HepG2 (cell line): Measurements from ENCODE around the gene PPA1. TPM values are rescaled to one million over a fixed set of nuclear protein-coding genes. Genes with fewer than 3 reads are reported as not detected.
A peak's percentile ranks its signal among the peaks of the same experiment; 100 is the strongest.

ENCODE experiments used
- BRD4 ChIP-seq: sonication (generic); formaldehyde crosslinking; IDR thresholded peaks from 2 replicates; pipeline ENCODE4 v1.4.0; 2020; ENCODE audit warnings: missing genetic modification reagents
- CC2D1A ChIP-seq: sonication (generic); formaldehyde crosslinking; IDR thresholded peaks from 2 replicates; pipeline ENCODE4 v1.8.1; 2023; ENCODE audit warnings: mild to moderate bottlenecking, missing genetic modification reagents
- CEBPB ChIP-seq: IDR thresholded peaks from 2 replicates; pipeline ENCODE4 v1.6.1; 2011; ENCODE audit warnings: low read depth, low read length, improper control_type of control experiment, borderline replicate concordance
- HOXA3 ChIP-seq: sonication (generic); formaldehyde crosslinking; IDR thresholded peaks from 2 replicates; pipeline ENCODE4 v1.5.0; 2020; ENCODE audit warnings: missing genetic modification reagents
- HOXD1 ChIP-seq: sonication (generic); formaldehyde crosslinking; IDR thresholded peaks from 2 replicates; pipeline ENCODE4 v1.5.0; 2020; ENCODE audit warnings: missing genetic modification reagents
- KAT7 ChIP-seq: IDR thresholded peaks from 2 replicates; pipeline ENCODE4 v1.6.1; 2018; ENCODE audit warnings: borderline replicate concordance, missing compliant biosample characterization
- KAT8 ChIP-seq: IDR thresholded peaks from 2 replicates; pipeline ENCODE4 v1.6.1; 2016; ENCODE audit warnings: missing genetic modification reagents, missing compliant biosample characterization
- NCOR1 ChIP-seq: fragments of 200-600 bp; sonication (generic); IDR thresholded peaks from 2 replicates; pipeline ENCODE4 v1.7.0; 2017; ENCODE audit warnings: antibody characterized with exemption, low read length, borderline replicate concordance
- NR2F6 ChIP-seq, 2 experiments: IDR thresholded peaks; 2 replicates each; pipeline ENCODE4 v1.6.1; 2016; ENCODE audit warnings: antibody characterized with exemption in 1 of 2, mild to moderate bottlenecking in 1 of 2
- RFX3 ChIP-seq: IDR thresholded peaks from 2 replicates; pipeline ENCODE4 v1.6.1; 2016; ENCODE audit warnings: missing biosample characterization, missing genetic modification reagents
- TBL1XR1 ChIP-seq: fragments of 150-350 bp; IDR thresholded peaks from 2 replicates; pipeline ENCODE4 v1.6.1; 2014; ENCODE audit warnings: borderline replicate concordance, low read length; ENCODE audit not compliant: partially characterized antibody
- XBP1 ChIP-seq: sonication (generic); formaldehyde crosslinking; IDR thresholded peaks from 2 replicates; pipeline ENCODE4 v1.5.0; 2020; ENCODE audit warnings: missing genetic modification reagents
- ZBTB1 ChIP-seq: sonication (generic); formaldehyde crosslinking; IDR thresholded peaks from 2 replicates; pipeline ENCODE4 v1.4.0; 2020; ENCODE audit warnings: missing genetic modification reagents, borderline replicate concordance
- ZNF275 ChIP-seq: sonication (generic); formaldehyde crosslinking; IDR thresholded peaks from 2 replicates; pipeline ENCODE4 v1.8.0; 2022; ENCODE audit warnings: missing genetic modification reagents, mild to moderate bottlenecking, inconsistent platforms, borderline replicate concordance
- ZNF337 ChIP-seq: sonication (generic); formaldehyde crosslinking; IDR thresholded peaks from 2 replicates; pipeline ENCODE4 v1.5.1; 2020; ENCODE audit warnings: missing genetic modification reagents, low read depth, mild to moderate bottlenecking, borderline replicate concordance
- ZNF343 ChIP-seq: sonication (generic); formaldehyde crosslinking; IDR thresholded peaks from 2 replicates; pipeline ENCODE4 v1.4.0; 2020; ENCODE audit warnings: mild to moderate bottlenecking, missing genetic modification reagents
- ZNF432 ChIP-seq: sonication (generic); formaldehyde crosslinking; IDR thresholded peaks from 2 replicates; pipeline ENCODE4 v1.5.0; 2020; ENCODE audit warnings: missing genetic modification reagents, mild to moderate bottlenecking, borderline replicate concordance
- ZNF691 ChIP-seq: sonication (generic); formaldehyde crosslinking; IDR thresholded peaks from 2 replicates; pipeline ENCODE4 v1.4.0; 2020; ENCODE audit warnings: missing genetic modification reagents, low read depth, mild to moderate bottlenecking, borderline replicate concordance
- ZNF777 ChIP-seq: sonication (generic); formaldehyde crosslinking; IDR thresholded peaks from 2 replicates; pipeline ENCODE4 v1.4.0; 2020; ENCODE audit warnings: missing genetic modification reagents
- ZUFSP ChIP-seq: sonication (generic); formaldehyde crosslinking; IDR thresholded peaks from 2 replicates; pipeline ENCODE4 v1.9.0; 2021; ENCODE audit warnings: missing genetic modification reagents, mild to moderate bottlenecking, borderline replicate concordance
- polyA plus RNA-seq, 8 experiments: library from polyadenylated mRNA; depleted of rRNA in 3 of 8; stranded (reverse) in 7 of 8; unstranded in 1 of 8; fragments of >200 nt; fragmentation: Illumina TruSeq in 4 of 8; extraction: Trizol in 4 of 8; gene quantifications; 2 replicates each; pipeline versions ENCODE4 v1.2.1 to v1.2.3, GENCODE V29; 2011 to 2016; ENCODE audit warnings: low read depth in 4 of 8, missing spikeins in 1 of 8, mixed read lengths in 1 of 8; ENCODE audit not compliant: insufficient read depth in 1 of 8
- total RNA-seq, 5 experiments: library from RNA; depleted of rRNA; stranded (reverse); fragments of >200 nt; fragmentation: Illumina TruSeq; extraction: Trizol; gene quantifications; 2 replicates each; pipeline ENCODE4 v1.2.3, GENCODE V29; 2016; ENCODE audit warnings: low read depth in 1 of 5
- TF ChIP-seq, protein P1 (sequence below): sonication (generic); formaldehyde crosslinking; IDR thresholded peaks from 2 replicates; pipeline ENCODE4 v1.5.0; 2020; ENCODE audit warnings: missing genetic modification reagents
- TF ChIP-seq, protein P2 (sequence below): sonication (generic); formaldehyde crosslinking; IDR thresholded peaks from 2 replicates; pipeline ENCODE4 v1.5.1; 2020; ENCODE audit warnings: mild to moderate bottlenecking, missing genetic modification reagents, moderate library complexity

The PPA1 gene
- total and polyA plus RNA-seq, 2 of the 13 experiments (the other 11 are each of a cell fraction or from before 2014, with no cell fraction given) = 136 to 250 TPM

- TF ChIP-seq, protein P1, sequence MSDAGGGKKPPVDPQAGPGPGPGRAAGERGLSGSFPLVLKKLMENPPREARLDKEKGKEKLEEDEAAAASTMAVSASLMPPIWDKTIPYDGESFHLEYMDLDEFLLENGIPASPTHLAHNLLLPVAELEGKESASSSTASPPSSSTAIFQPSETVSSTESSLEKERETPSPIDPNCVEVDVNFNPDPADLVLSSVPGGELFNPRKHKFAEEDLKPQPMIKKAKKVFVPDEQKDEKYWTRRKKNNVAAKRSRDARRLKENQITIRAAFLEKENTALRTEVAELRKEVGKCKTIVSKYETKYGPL (CRISPR knock-in tag) = no peak
- TF ChIP-seq RFX3 (no peak), CC2D1A (no peak), ZNF275 (CRISPR knock-in tag) (no peak), XBP1 (no peak), ZUFSP (no peak), BRD4 (CRISPR knock-in tag) (no peak), KAT8 (CRISPR knock-in tag) (no peak), CEBPB (no peak), ZBTB1 (CRISPR knock-in tag) (no peak), NR2F6 (IDR thresholded peaks at IDR 0.05) (peak; percentile 77), NR2F6 (CRISPR knock-in tag; IDR thresholded peaks at IDR 0.05) (peak; percentile 67), ZNF432 (CRISPR knock-in tag) (no peak), ZNF691 (CRISPR knock-in tag) (0 out of 2 replicates have a peak, but pooled peaks have one; percentile 43), ZNF337 (no peak), TBL1XR1 (no peak), HOXA3 (CRISPR knock-in tag) (no peak), ZNF343 (no peak), ZNF777 (CRISPR knock-in tag) (no peak), HOXD1 (CRISPR knock-in tag) (0 out of 2 replicates have a peak, but pooled peaks have one; percentile 31), NCOR1 (no peak), KAT7 (CRISPR knock-in tag) (0 out of 2 replicates have a peak, but pooled peaks have one; percentile 12)
- TF ChIP-seq, protein P2, sequence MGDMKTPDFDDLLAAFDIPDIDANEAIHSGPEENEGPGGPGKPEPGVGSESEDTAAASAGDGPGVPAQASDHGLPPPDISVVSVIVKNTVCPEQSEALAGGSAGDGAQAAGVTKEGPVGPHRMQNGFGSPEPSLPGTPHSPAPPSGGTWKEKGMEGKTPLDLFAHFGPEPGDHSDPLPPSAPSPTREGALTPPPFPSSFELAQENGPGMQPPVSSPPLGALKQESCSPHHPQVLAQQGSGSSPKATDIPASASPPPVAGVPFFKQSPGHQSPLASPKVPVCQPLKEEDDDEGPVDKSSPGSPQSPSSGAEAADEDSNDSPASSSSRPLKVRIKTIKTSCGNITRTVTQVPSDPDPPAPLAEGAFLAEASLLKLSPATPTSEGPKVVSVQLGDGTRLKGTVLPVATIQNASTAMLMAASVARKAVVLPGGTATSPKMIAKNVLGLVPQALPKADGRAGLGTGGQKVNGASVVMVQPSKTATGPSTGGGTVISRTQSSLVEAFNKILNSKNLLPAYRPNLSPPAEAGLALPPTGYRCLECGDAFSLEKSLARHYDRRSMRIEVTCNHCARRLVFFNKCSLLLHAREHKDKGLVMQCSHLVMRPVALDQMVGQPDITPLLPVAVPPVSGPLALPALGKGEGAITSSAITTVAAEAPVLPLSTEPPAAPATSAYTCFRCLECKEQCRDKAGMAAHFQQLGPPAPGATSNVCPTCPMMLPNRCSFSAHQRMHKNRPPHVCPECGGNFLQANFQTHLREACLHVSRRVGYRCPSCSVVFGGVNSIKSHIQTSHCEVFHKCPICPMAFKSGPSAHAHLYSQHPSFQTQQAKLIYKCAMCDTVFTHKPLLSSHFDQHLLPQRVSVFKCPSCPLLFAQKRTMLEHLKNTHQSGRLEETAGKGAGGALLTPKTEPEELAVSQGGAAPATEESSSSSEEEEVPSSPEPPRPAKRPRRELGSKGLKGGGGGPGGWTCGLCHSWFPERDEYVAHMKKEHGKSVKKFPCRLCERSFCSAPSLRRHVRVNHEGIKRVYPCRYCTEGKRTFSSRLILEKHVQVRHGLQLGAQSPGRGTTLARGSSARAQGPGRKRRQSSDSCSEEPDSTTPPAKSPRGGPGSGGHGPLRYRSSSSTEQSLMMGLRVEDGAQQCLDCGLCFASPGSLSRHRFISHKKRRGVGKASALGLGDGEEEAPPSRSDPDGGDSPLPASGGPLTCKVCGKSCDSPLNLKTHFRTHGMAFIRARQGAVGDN (CRISPR knock-in tag) = no peak
Measured at GRCh38 chr10:70169649-70170364, 63.4 kb downstream of the PPA1 start (continued).
